Measurements from ENCODE around the gene MMP11. TPM values are rescaled to one million over a fixed set of nuclear protein-coding genes. Genes with fewer than 3 reads are reported as not detected.
A peak's percentile ranks its signal among the peaks of the same experiment; 100 is the strongest.

The MMP11 gene
- total and polyA plus RNA-seq, 8 donors = 0.50 to 54.2 (median 2.2) TPM; not detected in 2

- no peaks in the 10 kb centered on the region for H3K27me3 ChIP-seq
- TF ChIP-seq CTCF (IDR thresholded peaks at IDR 0.05) (no peak), EP300 (IDR thresholded peaks at IDR 0.05) (no peak), POLR2AphosphoS5 (IDR thresholded peaks at IDR 0.05) (no peak), POLR2A (IDR thresholded peaks at IDR 0.05) (no peak)
- no peaks in the 10 kb centered on the region for H3K9me3 ChIP-seq
- WGBS, 5 donors = 87 to 92% (median 89%) methylated on average over 8 to 9 of the region's 9 CpGs
- no peak overlapping the region for H3K27ac ChIP-seq
- no peak for DNase-seq
- H3K4me1 ChIP-seq = peaks cover 30 to 72% (median 57%) of the 10 kb centered on the region in 4 donors
- H3K4me3 ChIP-seq = no peak overlapping the region
- intact Hi-C loops (cut with DNase I; ENCODE audit: low total_unique reads) = loop anchor here (5.0 kb wide), 1 partner anchor 82 kb away; no protein-coding TSS in a partner anchor
- peaks cover 0 to 31% (median 9%) of the 10 kb centered on the region in 4 donors for H3K36me3 ChIP-seq
Observed at GRCh38 chr22:23764899-23765881, 7.5 kb upstream of the MMP11 start.

DNA sequence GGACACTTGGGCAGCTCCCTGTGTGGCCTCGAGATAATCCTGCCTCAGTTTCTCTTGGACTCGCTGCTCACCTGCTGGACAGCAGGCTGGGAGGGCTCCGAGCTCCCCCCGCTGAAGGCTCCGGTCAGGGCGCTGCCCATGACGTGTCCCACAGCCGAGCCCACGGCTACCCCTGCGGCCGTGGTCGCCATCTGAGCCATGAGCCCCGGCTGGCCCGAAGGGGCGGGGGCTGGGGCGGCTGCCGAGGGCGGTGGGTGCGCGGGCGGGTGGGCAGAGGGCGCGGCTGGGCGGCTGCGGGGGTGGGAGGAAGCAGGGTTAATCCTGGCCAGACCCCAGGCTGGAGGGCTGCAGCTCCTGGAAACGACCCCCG is 5.4 kb upstream of the MMP11 start:
- intact Hi-C loops (cut with DNase I; ENCODE audit: low total_unique reads) = loop anchor here (5.0 kb wide), 1 partner anchor 80 kb away; no protein-coding TSS in a partner anchor
- H3K4me3 ChIP-seq = peak overlapping the region; percentile 66 to 87 (median 81)
- no peaks in the 10 kb centered on the region for H3K27me3 ChIP-seq
- peaks cover 0 to 31% (median 9%) of the 10 kb centered on the region in 4 donors for H3K36me3 ChIP-seq
- 2 to 26% (median 4%) methylated on average over 6 to 27 of the region's 27 CpGs for WGBS, 5 donors
- H3K9me3 ChIP-seq = no peaks in the 10 kb centered on the region
- H3K4me1 ChIP-seq = peaks cover 37 to 92% (median 73%) of the 10 kb centered on the region in 4 donors
- peak overlapping the region; percentile 82 to 87 (median 86) for H3K27ac ChIP-seq
- TF ChIP-seq POLR2A (IDR thresholded peaks at IDR 0.05) (no peak), POLR2AphosphoS5 (IDR thresholded peaks at IDR 0.05) (no peak), CTCF (IDR thresholded peaks at IDR 0.05) (no peak)
- peak in 1 of 2 donors; percentile 39 for DNase-seq

DNA sequence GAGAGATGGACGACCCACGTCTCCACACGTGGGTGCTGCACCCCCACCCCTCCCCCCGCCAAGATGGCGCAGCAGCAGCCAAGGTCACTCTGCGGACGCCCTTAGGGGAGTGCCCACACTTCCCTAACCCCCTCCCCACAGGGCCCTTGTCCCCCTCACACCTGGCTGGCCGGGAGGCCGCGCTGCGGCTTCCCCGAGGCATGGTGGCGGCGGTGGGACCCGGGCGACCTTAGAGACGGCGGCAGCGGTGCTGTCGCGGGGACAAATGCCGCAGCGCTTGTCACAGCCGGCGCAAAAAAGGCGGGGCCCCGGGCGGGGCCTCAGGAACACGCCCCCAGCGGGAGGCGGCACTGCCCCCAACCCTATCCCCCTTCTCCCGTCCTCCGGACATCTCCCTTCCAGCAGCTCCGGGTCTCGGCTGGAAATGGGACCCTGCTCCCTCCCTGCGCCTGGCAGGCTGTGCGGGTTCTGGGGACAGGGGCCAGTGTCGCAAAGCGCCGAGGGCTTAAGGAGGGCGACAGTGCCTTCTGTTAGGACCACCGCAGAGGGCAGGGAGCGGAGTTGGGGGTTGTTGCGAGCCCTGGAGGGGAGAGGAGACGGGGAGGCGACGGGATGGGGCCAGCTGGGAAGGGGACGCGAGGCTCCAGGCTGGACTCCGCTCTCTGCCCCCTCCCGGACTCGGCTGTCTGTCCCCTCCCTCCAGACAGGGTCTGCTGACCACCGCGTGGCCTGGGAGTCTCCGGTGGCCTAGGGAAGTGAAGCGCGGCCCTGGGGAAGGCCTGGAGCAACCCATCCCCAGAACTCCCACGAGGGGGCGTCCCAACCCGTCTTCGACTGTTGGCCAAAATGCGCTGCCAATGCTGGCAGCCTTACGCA is 4.7 kb upstream of the MMP11 start, which contains the start of gene CHCHD10:
Gene CHCHD10 (minus strand): TSS at position 300 of the 876 bp plus-strand sequence. CDS start 98 bp downstream, at position 202.
- intact Hi-C loops (cut with DNase I; ENCODE audit: low total_unique reads) = loop anchor here (5.0 kb wide), 1 partner anchor 79 kb away; no protein-coding TSS in a partner anchor
- peaks cover 0 to under 1% (median 0%) of the 10 kb centered on the region in 3 donors for H3K27me3 ChIP-seq
- H3K4me3 ChIP-seq = peak within 1 kb of the TSS; percentile 66 to 87 (median 81)
- H3K4me1 ChIP-seq = peaks cover 39 to 91% (median 73%) of the 10 kb centered on the region in 4 donors
- peaks cover 0 to 31% (median 9%) of the 10 kb centered on the region in 4 donors for H3K36me3 ChIP-seq
- H3K9me3 ChIP-seq = no peaks in the 10 kb centered on the region
- DNase-seq = peak; percentile 85 to 93
- 1 to 2% (median 1%) methylated on average over 33 to 63 of the region's 63 CpGs for WGBS, 5 donors
- peak in 1 of 4 donors; percentile 47 for TF ChIP-seq POLR2A (IDR thresholded peaks at IDR 0.05)
- no peak for TF ChIP-seq EP300 (IDR thresholded peaks at IDR 0.05)
- TF ChIP-seq CTCF (IDR thresholded peaks at IDR 0.05) = peak in 5 of 7 experiments; percentile 52 to 84 (median 71)
- TF ChIP-seq POLR2AphosphoS5 (IDR thresholded peaks at IDR 0.05) = peak in 2 of 3 donors; percentile 65 to 85
- peak within 1 kb of the TSS; percentile 82 to 87 (median 86) for H3K27ac ChIP-seq
